Activated T-cell treated with anti-CD3 and anti-CD28 coated beads for 1 hour (primary cell): ENCODE results near the gene NOTCH2.

Source experiments
- DNase-seq: peaks from one replicate; pipeline ENCODE4 v3.0.0-alpha.2; 2020; ENCODE audit warnings: low read depth

Gene NOTCH2

DNA sequence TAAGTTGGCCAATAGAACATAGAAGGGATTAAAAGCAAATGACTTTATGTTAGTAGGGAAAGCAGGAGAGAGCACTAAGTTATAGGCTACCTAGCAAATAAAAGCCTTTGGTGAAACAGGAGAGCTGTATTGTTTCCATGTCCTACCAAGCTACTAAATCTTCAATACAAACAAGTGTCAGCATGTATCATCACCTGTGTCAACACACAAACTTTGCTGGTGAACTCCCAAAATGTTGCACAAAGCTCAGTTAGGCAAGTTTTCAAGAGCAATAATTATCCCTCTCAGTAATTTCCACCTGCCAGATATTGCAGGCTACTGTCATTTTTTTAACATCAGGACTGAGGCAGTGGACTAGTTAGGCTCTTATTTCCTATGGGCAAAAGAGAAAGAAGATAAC lies 95.4 kb downstream of the NOTCH2 start:
- DNase-seq = no peak

DNA sequence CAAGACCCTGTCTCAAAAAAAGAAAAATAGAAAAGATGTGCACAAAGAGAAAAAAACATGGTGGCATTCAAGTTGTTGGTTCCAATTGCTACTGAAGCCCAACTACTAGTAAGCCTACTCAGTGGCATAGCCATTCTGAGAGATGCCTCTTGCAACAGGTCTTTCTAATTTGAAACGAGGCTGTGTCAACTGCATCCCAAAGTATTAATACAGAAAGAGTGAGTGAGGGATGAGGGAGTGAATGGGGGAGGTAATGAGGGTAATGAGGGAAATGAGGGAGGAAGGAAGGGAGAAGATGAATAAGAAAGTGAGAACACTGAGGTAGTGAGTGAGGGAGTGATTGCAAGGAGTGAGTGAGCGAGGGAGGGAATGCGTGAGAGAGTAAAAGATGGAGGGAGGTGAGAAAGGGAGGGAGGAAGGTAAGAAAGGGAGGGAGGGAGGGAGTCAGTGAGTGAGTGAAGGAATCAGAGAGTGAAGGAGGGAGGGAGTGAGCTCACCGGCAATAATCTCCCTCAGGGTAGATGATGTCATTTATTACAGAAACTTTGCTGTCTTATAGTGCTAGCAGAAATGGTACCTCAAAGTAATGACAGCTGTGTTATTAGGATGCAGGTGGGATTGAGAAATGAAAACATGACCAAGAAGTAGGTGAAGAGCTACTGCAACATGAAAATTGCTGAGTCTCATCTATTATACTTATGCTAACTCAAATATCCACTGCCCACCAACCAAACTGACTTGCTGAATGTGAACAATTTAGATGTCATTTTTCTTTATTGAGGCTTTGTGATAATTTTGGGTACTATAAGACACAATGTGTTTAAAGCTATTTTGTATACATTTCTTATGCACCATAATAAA lies 97.5 kb downstream of the NOTCH2 start:
- DNase-seq = no peak

DNA sequence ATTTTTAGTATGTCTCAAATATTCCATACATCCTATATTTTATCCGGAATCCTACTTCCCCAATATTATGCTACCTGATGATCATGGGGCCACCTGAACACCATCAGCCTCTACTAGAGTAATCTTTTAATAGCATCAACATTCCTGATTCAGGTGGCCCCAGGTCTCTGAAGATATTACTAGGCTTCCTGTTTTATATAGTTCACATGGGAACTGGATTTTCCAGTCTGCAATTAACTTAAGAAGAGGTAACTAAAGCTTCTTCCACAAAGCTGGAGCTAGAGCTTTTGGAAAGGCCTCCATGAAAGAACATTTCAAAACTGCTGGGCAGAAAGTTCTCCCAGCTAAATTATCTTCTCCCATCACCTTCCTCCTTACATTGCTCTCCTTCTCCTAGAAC lies 100.9 kb downstream of the NOTCH2 start:
- DNase-seq = no peak

DNA sequence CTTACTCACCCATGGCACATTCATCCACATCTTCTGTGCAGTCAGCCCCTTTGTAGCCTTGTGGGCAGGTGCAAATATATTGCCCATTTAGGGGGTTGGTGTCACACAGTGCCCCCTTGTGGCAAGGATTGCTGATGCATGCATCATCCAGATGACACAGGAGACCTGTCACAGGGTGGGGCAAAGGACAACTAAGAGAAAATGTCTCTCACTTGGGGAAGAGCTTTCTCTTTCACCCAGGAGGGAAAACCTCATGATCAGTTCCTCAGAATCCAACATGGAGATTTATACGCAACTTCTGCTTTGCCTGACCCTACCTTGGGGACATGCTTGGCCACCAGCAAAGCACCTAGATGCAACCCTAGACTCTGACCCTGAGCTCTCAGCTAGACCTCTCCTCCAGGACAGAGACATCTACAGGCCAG lies 101.4 kb downstream of the NOTCH2 start:
- DNase-seq = peak; percentile 66

DNA sequence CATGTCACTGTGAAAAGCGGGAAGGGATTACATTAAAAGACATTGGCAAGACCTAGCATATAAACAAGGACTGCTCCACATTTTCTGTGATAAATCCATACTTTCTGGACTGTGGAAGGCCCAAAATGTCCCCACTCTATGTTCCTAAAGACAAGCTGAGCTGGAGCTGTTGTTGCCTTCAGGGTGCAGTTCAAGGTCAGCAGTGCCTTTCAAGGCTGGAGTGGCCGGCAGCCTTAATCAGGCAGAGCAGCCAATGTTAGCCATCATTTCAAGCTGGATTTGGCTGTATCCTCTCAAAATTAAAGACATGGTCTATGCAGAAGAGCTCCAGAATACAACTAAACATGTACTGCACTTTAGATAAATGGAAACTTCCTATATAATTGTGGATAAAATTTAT lies 102.8 kb downstream of the NOTCH2 start:
- no peak for DNase-seq

DNA sequence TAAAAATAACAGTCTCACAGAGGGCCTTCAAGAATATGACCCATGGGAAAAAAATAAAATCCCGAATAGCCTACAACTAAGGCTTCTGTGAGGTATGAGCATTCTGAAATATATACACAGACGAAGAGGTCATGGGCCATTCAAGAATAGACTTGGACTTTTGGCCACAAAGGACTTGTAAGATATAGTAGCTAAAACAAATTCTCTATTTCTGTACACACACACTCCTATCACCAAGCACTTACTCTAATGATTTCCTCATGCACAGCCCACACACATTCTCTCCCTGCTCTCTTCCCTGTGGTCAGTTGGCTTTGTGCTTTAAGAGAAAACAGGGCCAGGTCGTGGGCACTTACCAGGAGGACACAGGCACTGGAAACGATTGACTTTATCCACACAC lies 103.4 kb downstream of the NOTCH2 start:
- no peak for DNase-seq

DNA sequence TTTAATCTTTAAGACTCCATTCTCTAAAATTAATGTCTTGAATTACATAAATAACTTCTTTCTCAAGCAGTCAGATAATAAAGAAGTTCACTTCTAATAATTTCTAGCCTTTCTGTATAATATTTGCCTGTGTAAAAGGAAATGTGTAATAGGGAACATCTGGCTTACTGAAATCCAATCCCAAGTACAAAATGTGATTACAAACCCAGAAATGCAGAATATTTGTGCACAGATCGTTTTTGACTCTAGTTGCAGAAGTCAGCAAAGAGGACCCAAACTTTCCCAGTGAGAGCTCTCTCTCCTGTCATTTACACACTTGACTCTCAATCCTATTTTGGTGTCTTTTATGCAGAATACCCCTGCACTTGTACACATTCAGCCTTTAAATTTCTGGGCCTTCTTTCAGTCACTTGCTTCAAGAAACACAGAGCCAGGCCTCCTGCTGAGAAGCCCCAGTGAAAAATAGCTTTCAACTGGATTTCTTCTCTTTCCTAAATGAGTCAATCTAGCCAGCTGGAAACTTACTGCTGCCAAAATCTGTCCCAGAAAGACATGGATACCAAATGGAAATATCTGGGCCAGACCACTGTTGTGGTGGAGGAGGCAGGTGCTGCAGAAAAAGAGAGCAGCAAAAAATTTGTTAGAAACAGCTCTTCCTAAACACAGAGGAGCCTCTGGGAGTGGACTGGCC lies 104.6 kb downstream of the NOTCH2 start:
- no peak for DNase-seq

DNA sequence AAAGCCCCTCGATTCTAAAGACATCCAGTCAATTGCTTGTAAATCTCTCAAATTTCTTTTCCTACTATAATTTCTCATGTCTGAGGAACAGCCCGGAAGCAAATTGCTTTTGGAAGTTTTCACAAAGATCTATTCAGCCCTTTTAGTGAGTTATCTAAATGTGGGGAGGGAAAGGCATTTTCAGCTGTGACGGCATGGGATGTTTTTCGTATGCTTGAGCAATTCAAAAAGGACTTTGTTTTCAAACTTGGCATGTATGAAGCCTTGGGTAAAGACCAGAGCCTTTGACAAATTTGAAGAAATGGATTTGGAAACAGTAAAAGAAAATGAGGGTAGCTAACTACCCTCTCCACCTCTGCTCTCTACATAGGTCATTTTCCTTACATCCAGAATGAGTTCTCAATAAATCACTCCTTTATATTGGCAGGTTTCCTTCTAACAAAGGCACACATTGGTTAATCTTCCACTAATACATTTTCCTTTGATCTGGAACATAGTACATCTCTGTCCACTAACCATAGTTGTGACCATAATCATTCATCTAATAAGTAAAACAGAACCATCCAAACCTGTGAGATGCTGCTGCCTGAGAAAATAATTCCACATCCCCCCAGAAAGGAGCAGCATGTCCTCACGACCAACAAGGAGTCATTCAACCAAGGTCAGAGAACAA lies 107.0 kb downstream of the NOTCH2 start:
- no peak for DNase-seq

DNA sequence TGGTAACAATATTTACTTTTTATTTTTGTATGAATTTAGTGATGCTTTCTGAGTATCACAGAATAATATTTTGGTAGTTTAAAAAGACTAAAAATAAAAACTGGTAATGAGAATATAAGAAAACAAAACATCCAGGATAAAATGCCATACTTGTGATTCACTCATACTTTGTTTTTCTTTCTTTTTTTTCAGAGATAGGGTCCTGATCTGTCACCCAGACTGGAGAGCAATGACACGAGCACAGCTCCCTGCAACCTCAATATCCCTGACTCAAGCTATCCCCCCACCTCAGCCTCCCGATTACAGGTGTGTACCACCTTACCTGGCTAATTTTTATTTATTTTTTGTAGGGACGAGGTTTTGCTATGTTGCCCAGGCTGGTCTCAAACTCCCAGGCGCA lies 109.0 kb downstream of the NOTCH2 start:
- no peak for DNase-seq

DNA sequence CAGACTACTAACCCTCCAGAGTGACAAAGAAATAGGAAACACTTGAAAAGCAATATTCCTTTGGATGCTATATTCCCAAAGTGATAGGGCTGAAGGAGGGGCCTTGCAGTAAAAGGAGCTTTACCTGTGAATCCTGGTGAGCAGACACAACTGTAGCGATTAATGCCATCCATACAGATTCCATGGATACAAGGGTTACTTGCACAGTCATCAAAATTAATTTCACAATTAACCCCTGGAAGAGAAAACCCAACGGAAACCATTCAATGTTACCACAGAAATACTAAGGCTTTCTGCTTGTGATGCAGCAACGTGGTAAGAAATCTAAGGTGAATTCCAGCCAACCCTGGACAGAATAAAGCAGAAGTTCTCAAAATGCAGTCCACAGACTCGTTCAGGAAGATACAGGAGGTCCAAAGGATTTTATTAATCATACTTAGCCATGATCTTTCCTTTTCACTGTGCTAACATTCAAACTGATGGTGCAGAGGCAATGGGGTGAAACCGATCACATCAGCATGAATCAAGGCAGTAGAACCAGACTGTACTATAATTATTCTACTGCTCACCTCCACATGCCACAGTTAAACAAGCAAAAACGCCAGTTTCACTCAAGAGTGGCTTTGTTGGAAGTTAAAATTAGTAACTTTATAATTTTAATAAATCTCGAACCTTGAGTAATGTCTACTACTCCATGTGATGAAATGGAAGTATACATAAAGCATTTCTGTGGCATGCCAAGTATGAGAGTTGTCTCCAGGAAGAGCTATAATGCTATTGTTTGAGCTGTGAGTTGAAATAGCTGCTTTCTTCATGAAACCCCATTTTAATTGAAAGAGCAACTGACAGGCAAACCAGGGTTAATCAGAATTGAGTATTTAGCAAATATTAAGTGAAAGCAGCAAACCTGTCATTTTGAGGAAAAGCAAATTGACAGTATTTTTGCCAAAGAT lies 109.9 kb downstream of the NOTCH2 start:
- no peak for DNase-seq

DNA sequence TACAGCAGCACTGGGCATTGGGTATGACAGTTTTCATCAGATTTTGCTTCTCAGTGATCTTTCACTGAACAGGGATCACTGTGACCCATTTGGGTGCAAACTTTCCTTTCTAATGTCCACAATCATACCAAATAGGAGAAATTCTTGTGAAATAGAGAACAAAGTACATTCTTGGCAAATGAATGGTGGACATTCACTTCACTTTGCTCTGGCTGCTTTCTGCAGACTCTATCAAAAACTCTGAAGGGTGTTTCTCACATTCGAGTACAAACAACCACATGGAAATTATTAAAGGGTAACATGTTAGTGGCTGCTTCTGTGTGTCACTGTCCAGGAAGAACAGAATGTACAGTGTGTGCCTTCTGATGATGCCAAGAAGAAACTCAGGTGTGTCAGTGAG lies 111.2 kb downstream of the NOTCH2 start:
- no peak for DNase-seq

DNA sequence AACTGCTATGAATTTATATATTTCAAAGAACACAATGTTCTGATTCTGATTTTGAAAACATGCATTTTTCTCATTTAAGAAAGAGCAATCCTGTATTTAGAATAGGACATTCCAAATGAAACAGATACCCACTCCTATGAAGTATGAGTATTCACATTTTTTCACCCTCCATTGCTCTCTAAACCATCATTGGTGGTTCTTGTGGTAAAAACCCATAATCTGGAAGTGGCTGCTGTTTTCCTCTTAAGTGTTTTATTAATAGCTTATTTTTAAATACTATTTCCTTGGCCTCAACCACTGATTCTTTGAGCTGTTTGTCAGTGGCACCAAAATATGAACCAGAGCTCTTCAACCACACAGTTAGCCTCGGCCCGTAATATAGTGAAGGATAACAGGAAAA lies 113.2 kb downstream of the NOTCH2 start:
- no peak for DNase-seq

DNA sequence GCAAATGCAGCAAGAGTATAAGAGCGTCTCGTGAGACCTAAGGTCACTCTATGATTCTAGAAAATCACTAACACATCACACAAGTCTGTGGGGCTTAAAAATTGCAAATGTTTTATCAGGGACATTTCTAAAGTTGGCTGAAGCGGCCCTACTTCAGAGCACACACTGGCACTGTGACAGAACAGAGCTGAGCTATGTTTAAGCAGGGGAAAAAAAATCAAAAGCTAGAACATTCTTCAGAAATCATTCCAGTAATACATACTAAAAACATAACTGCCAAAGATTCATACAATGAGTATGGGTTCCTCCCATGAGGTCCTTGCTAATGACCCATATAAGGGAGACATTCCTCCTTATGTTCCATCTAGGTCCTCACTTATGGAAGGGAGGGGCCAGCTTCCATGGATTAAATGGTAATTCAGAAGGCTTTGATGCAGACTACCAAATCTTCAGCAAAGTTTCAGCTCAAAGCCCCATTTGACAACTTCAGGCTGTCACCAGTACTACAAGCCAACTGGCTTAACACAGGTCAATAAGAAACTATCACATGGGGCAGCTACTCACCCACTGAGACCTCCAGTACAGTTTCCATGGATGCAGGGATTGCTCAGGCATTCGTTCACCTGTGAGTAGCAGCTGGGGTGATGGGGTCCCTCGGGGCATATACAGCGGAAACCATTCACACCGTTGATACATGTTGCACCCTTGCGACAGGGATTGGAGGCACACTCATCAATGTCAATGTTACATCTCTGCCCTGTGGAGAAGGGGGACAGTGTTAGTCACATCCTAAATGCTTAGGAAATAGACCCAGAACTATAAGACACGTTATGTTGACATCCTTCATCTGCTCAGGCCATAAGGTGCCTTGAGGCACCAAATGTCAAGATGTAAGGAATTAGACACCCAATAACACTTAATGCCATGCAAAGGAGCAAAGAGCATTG lies 114.7 kb downstream of the NOTCH2 start:
- DNase-seq = no peak

DNA sequence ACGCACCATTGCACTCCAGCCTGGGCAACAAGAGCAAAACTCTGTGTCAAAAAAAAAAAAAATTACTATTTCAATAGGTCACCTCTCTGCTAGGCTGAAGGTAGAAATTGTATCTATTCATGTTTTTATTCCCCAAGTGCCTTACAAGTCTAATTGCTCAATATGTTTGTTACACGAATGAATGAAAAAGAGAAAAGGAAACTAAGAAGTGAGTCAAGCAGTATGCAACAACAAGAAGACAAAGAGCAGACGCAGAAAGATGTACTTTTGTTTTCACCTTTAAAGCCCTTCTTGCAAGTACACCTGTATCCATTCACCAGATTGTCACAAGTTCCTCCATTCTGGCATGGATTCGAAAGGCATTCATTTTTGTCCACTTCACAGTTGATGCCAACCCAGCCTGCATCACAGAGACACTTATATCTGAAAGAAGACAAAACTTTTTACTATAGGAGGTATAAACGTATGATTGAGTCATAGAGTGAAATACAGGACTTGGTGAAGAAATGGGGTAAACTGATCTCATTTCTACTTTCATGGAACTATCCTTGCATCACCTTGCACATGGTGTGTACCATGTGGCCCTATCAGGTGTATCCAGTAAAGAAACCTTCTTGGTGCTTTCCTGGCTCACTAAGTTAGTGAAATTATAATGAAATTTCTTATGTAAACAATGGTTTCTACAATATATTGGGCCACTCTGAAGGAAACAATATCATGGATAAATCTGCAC lies 116.0 kb downstream of the NOTCH2 start:
- no peak for DNase-seq

DNA sequence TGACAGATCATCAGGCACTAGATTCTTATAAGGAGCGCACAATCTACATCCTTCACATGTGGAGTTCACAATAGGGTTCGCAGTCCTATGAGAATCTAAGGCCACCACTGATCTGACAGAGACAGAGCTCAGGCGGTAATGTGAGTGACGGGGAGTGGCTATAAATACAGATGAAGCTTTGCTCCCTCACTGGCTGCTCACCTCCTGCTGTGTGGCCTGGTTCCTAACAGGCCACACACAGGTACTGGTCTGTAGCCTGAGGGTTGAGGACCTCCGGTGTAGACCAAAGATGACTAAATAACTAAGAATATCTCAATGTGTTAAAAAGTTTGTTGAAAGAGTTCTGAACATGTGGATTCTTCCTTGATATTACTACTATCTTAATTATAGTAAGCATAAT lies 117.0 kb downstream of the NOTCH2 start:
- no peak for DNase-seq

DNA sequence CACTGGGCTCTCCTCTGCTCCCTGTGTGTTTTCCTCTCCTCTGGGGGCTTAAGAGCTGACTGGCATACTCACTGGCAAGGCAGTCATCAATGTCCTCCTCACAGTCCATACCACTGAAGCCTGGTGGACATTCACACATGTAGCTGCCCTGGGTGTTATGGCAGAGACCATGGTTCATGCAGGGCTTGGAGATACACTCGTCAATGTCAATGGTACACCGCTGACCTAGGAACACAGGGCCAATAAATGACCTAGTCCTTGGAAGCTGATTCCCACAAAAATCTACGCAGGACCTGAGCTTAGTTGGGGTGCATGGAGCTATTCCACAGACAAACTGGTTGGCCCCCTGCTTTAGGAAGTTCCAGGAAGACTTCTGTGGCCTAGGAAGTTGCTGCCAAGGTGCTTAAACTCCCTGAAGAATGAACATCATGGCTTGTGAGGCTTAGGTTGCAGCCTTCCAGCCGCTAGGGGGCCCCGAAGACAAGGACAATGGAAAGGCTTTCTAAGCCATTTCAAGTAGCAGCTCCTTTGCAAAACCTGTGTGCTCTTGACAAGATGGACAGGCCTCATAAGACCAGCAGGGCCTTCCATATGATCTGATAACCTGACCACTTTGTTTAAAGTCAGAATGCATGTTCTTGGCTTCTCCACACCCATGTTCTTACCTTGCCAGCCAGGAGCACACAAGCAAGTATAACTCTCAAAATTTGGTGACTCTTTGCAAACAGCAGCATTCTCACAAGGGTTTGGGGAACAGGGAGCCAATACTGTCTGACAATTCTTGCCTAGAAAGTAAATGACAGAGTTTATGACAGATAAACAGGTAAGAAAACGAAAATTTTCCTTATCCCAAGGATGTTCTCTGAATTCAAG lies 120.9 kb downstream of the NOTCH2 start:
- DNase-seq = peak; percentile 66

DNA sequence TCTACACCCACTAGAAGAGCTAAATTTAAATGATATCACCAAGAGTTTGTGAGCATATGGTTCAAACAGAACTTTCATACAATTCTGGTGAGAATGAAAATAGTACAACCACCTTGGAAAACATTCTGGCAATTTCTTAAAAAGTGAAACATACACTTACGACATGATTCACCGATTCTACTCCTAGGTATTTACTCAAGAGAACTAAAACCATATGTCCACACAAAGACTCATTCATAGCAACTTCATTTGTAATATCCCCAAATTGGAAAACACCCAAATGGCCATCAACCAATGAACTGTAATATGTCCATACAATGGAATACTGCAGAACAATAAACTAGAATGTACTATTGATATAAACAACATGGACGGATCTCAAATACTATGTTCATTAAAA lies 122.0 kb downstream of the NOTCH2 start:
- DNase-seq = no peak

DNA sequence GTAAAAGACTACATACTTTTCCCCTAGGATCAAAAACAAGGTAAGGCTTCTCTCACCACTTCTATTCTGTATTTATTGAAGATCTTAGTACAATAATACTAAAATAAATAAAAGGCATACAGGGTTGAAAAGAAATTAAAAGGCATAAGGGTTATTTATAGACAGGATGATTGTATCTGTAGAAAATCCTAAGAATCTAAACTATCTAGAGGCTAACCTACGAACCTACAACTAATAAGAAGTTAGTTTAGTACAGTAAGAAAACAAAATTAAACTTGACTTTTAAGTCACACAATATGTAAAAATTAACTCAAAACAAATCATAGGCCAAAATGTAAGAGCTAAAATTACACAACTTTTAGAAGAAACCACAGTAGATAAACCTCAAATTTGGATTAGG lies 122.7 kb downstream of the NOTCH2 start:
- no peak for DNase-seq

DNA sequence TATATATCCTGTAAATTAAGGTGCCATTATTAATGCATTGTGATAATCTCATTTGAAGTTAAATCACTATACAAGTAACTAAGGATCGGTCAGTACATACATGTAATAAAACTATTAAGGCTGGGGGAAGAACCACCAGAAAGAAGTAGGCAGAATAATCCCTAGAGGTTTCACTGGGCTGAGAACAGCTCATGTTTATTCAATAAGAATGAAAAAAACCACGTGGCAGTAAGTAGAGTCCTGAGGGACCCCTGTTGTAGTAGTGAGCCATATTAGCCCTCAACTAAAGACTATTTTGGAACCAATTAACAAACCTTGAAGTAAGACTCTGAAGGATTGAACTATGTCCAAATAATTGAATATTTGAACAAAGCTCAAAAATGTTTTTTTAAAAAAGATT lies 126.2 kb downstream of the NOTCH2 start:
- no peak for DNase-seq
